NCI-H446 treated with DMSO at 0.1 percent for 48 hours (cell line): ENCODE measurements around the gene INSC.

ENCODE experiments used
- DNase-seq: peaks from one replicate; lab custom pipeline; 2025; lab: John Stamatoyannopoulos, UW

Gene INSC

DNA sequence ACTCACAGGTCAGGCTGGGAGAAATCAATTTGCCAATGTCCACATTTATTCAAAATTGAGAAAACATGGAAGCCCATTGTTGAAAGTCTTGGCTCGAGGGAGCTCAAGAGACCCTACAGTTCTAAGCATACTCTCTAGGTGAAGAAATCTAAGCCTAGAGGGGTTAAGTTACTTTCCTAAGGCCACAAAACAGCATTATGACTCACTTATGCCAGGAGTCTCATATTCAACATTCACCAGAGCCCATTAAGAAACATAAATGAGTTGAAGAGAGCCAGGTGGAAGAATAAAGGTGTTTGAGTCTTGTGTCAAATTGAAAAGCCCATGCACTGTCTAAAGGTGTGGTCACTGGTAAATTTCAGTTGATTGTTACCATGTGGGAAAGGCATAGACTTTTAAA is 108.1 kb downstream of the INSC start:
- no peak for DNase-seq

DNA sequence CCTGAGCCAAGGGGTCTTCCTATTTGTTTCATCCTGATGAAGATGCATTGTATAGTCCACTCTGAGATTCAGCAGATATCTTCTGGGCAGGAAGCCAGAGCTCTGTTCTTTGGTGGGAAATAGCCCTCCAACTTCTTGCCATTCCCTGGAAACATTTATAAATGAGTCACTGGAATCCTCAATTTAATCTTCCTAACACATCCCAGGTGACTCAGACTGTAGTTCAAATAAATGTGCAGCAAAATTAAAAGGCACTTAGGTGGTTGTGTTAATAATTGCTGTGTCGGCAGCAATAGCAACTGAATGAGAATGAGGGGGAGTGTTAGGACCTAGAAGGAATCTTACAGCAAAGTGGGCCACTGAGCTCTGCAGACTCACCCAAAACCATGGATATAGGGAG is 108.6 kb downstream of the INSC start:
- no peak for DNase-seq

DNA sequence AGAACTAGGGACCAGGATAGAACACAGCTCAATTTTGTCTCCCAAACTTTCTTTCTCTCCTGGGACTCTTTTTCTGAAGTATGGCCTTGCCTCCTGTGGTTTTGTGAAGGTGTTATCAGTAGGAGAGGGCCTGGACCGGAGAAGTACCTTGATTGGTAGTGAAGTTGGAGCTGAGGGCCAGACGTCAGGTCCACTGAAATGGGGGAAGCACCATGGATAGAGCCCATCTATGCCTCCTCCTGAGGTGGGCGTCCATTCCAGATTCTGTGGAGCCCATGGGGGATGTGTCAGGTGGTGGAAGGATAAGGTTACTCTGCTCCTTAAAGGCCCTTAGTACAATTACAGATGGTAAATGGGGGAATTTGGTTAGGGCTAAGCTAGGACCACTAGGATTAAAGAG is 109.7 kb downstream of the INSC start:
- DNase-seq: no peak

DNA sequence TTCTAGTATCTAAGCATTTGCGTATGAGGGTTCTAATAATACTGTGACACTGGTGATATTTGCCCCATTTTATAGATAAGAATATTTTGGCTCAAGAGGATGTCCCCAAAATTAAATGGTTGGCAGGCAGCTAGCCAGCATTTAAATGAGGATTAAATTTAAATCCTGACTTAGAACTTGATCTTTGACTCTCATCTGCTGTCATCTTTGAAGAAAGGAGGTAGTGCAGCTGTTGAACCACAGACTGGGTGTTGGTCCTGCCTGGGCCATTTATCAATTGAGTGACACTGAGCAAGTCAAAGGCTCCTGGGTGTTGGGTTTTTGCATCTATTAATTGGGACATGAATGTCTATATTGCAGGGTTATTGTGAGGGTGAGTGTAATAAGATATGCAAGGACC is 112.3 kb downstream of the INSC start:
- no peak for DNase-seq

DNA sequence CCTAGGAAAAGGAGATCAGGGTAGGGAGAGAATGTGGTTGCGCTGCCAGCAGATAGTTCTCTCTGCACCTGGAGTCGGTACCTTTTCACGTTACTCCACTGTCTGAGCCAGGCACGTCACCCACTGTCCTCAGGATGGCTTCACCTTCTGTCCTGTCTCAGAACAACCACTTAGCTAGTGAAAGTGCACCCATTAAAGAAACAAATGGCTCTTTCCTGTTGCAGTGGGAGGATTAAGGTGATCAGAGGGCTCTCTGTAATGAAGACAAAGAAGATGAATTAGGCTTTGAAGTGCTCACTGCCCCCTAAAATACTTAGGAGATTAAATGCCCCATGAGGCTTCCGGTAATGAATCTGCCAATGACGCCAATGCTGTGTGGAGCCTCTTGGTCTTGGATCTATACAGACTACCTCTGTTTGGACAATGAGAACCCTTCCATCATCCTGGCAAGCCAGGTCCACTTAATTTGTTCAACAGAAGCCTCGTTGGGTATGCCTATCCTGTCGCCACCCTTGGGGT is 113.7 kb downstream of the INSC start:
- DNase-seq: no peak

DNA sequence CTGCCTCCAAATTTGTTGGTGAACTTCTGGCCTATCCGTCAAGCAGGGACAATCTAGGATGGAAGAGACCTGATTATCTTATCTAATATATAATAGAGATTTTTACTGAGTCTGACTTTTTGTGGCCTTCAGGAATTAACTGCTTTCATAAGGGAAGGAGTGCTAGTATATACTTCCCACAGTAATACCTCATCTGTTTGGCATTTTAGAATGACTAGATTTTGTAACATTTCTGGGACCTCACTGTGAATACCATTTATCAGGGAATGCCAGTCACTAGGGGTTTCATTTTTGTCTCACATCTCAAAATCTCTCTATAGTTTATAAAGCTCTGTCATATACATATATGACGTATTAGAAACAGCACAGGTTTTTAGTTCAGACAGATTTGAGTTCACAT is 114.3 kb downstream of the INSC start:
- no peak for DNase-seq

DNA sequence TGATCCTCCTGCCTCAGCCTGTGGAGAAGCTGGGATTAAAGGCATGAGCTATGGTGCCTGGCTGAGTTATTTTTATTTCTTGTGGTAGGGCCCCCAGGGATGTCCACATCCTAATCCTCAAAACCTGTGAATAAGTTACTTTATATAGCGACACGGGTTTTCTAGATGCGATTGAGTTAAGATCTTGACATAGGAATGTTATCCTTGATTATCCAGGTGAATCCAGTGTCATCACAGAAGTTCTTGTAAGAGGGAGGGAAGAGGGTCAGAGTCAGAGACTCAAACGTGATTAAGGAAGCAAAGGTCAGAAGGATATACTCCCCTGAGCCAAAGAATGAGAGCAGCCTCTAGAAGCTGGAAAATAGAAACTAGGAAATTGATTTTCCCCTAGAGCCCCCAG is 117.8 kb downstream of the INSC start:
- DNase-seq: no peak

DNA sequence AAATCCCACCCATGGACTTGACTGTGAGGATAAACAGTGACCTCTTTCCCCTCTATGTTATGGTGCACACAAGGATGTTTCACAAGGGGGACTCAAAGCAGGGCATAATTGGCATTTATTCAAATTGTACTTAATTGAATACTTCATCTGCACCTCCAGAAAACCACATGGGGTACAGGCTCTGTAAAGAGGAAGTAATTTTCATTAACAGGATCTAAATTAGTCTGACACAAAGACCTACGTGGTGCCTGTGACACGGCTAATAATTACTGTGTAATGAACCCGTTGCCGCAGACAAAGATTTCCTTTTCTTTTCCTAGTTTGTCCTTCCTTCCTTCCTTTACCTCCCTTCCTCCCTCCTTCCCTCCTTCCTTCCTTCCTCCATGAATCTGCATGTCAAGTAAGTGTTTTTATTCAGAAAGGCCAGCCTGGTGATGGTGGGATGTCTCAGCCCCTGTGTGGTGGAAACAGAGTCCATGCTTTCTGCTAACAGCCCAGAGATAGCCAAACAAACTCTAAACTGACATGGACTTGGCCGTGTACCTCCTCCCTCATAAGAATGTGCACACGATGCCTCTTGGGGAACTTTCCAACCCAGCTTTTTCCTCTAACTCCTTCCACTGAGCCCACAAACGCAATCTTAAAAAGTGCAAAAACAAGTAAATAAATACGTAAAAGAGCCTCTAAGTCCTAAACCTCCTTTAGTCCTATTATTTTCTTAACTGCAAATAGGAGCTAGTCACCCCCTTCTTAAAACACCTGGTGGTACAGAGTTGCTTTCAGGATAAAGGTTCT is 118.8 kb downstream of the INSC start:
- DNase-seq: no peak

DNA sequence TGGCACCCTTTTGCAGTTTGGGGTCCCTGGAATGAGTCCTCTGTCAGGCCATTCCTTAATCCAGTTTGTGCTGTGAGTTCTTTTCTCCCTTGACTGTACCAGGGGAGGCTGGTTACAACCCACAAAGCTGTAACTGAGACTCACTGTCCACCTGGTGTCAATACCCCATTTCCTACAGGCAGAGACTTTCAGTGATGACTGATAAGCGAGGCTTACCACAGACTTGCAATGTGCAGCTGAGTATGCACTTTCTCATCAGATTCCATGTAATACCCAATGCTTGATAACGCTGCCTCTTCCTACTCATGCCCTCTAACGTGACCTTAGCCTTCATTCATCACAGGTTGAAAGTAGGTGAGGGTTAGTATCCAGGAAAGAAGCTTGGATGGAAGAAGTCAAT is 120.1 kb downstream of the INSC start:
- no peak for DNase-seq

DNA sequence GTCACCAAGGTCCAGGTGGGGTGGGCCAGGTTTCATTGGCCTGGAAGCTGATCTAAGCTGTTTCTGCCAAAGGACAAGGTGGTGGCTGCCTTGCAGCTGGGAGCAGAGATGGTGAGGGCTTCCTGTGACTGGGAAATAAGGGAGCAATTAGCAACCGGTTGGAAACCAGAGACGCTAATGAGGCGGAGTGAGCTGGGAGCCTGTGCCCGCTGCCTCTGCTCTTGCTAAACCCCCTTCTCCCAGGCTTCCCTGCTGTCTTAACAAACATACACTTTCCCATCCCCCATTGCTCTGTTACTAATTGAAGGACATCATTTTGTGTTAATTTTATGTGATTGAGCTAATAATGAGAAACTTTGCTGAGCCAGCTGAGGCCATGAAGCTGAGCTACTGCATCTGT is 121.8 kb downstream of the INSC start:
- DNase-seq: no peak

DNA sequence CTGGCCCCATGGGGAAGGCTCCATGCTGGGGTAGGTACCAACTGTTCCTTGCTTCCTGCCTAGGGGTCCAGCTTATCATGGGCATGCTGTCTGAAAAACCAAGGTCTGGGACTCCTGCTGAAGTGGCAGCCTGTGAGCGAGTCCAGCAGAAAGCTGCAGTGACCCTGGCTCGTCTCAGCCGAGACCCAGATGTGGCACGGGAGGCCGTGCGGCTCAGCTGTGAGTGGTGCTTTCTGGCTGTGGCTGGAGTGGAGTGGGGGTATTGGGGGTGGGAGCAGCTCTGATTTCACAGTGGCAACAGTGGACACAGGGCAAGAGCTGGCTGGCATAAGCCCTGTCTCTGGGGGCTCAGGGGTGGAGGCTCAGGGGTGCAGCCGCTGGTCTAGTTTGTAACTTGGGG is 124.1 kb downstream of the INSC start:
- DNase-seq: no peak

DNA sequence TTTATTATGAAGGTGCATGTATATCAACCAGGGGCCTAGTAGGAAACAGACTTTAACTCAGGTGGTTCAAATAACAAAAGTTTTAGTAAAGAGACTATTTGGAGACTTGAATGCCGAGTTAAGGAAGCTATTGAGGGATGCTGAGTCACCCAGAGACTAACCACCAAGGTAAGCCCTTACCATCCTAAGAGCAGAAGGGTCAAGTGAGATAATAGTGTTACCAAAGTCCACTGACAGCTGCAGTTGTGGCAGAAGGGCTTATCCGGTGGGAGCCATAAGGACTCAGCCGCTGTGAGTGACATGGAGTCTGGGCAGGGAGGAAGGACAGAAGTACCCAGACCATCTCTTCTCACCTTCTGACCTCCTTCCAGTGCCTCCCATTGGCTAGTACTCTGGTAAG is 134.0 kb downstream of the INSC start:
- no peak for DNase-seq

DNA sequence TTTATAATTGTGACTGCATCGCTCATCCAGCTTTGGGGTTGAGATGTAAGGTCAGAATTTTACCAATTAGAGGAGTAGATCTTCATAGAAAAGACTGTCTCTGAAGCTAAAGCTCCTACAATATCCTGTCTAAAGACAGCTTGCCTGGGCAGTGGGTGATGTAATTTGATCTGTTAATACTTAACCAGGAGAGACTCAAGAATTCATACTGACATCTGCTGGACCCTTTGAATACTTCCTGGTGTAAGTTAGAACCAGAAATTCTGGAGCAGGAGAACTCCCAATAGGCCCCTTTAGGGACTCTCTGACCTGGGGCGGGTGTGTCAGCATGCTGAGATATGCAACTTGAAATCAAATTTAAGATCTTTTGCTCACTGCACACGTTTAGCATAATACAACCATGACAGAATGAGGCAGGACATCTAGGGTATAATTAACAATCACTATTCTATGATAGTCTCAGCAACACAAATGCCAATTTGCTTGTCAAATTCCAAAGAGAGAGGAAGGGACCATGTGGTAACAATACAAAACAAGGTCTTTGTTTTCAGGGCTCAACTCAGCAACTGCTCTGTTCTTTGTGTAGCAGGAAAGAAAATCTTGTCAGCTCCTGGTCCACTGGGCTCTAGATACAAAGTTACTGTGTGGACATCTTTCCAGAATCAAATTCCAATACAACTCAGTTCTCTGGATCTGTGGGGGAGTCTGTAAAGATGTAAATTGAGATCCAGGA is 143.9 kb downstream of the INSC start:
- peak; percentile 47 for DNase-seq

DNA sequence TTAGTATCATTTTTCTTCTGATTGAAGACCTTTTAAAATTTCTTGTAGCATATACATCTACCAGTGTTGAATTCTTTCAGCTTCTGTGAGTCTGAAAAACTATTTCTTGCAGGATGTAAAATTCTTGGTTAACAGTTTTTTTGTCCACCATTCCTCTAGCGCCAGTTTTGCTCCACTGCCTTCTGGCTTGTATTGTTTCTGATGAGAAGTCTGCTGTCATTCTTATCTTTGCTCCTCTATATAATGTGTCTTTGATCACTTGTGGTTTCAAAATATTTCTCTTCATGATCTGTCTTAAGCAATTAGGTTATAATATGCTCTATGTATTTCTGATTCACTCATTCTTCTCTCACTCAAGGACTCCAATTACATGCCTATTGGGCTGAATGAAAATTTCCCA is 152.3 kb downstream of the INSC start:
- DNase-seq: no peak

DNA sequence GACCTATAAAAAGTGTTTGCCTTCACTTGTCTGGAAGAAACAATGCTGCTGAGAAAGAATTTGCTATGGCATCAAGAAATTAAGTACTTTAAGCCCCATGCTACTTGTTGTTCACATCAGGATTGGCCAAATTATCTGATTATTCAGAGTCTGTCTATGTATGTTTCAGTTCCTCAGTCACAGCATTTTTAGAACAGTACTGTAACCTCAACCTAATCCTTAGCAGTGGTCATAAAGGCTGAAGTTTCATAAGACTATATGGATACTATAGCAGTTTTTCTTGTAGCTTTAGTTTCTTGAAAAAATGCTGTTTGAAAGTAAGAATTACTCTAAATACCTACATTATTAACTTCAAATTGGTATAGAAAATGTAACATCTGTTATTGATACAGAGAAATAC is 153.9 kb downstream of the INSC start:
- no peak for DNase-seq

DNA sequence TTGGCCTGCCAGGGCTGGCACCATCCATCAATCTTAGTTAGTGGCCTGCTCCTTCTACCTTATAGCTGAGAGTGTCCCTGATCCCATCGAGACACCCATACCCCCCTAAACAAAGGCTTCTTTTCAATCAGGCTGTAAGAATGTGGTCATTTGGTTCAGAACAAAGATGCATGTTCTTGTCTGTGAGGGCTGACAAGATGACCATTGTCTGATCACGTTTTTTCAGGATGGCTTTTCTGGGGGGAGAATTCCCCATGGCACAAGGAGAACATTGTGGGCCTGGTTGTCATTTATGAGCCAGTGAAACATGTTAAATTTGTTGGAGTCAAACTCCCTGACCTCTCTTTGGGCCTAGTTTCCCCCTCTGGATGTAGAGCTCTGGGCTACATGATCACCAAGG is 160.4 kb downstream of the INSC start:
- no peak for DNase-seq

DNA sequence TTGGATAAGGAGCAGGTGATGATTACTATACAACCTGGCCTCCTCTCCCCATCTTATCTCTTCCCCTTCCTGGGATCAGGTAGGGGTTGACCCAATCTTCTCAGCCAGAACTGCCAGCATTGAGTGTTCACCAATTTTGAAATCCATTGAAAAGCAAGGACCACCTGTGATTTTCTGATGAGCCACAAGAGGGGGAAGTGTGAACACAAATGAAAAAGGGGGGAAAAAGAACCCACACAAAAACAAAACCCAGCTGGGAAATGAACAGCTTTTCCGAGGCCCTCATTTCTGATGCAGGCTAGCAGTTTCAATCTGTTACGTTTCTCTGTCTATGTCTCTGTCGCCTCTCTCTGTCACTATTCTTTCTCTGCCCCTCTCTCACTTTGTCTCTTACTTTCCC is 161.9 kb downstream of the INSC start:
- no peak for DNase-seq

DNA sequence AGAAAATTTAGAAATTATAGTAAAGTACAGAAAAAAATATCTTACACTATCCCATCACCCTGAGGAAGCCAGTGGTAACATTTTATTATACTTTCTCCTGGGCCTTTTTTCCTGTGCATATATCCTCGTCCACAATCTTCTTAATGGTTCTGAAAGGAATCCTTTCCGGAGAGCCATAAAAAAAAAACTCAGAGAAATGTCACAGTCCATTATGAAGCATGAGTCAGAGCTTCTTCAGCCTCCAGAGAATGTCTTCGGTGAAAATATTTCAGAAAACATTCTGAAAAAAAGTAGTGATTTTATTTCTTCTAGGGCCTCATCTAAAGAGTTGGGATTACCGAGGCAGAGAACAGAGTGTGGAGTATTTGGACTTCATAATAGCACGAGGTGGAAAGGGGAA is 163.4 kb downstream of the INSC start:
- no peak for DNase-seq

DNA sequence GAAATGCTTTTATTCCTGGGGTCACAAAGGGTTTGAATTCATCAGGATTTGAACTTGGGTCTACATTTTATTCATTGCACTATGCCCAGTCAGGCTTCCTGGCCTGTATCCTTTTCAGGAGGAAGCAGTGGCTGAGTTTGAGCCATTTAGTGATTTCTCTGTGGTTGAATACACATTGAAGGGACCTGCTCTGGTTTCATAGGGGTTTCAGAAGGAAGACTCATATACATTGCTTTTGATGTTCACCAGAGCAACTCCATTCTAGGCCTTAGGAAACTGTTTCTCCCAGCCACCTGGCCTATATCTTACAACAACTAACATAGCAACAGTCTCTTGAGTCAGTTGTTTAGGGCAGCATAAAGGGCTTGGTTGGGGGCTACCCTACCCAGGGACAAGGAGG is 165.7 kb downstream of the INSC start:
- no peak for DNase-seq

DNA sequence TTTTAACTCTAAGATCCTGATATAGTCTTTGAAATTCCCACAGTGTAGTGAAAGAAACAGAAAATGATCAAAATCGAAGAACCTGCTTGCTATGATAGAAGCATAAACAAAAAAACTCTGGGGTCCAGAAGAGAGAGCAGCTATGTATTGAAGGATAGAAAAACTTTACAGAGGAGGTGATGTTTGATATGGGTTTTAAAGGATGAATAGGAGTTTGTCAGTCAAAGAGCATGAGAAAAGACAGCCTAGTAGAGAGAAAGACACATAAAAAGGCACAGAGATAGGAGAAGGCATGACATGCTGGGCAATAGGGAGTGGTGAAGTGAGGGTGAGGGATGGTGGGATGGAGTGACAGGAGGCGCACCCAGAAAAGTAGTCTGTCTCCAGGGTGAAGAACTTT is 168.0 kb downstream of the INSC start:
- DNase-seq: no peak

DNA sequence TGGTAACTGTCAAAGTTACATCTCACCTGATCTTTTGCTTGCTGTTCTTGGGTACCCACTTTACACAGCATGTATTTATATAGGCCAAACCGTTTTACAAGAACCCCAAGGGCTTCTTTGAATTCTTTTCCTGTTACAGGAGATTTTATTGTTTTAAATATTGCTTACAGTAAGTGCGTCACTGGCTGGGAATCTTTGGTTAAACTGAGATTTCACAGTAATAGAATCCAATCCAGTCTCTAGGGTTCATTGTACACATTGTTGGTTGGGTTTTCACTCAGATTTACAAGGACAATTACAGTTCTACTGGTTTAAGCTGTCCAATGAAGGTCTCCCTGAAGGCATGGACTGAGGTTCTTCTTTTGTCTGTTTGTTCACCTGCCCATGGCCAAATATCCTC is 171.7 kb downstream of the INSC start:
- no peak for DNase-seq

DNA sequence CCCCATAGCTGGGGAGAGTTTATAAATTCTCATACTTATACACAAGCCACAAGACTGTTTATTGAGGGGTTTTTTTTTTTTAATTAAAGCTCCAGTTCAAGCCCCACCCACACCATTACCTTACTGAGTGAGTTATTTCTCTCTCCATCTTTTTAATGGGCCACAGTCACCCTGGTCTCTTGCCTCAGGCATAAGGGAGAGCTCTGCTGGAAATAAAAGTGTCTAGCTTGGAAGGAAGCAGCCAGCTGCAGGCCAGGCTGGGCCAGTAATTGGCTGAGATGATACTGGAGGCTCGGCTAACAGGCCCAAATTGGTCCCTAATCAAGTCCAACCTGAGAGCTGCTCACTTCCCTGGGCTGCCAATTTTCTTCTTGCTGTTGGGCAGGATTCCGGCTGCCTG is 174.1 kb downstream of the INSC start:
- peak; percentile 19 for DNase-seq

DNA sequence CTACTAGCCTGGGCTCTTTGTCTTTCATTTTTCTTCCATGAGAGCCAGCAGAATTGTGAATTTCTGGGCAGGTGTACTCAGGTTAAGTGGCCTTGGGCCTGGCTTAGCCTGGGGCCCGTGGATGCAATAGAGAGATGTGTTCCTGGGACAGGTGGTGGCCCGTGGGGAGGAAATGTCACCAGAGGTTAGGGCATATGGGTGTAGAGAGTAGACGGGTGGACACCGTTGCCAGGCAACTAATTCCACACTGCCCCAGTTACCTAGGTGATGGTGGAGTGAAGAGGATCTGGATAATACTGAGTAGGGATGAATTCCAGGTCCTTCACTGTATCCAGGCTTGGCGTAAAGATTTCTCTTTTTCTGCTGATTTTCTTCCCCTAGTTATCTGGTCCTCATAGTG is 175.0 kb downstream of the INSC start:
- DNase-seq: peak; percentile 8

DNA sequence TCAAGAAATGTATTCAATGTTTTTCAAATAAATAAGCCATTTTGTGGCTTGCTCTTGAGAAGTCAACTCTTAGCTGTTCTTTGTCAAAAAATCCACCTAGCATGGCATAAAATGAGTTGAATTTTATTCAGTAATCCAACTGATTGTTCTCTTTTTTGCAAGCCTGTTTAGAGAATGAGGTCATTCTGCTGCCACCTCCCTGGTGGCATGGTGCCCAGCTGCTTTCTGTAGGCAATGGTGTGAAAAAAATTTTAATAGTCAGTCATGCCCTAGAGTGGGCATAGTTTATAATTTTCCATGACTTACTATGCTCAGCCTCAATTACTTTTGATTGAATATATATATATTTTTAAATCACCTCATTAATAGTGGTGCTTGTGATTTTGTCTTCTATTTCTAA is 177.2 kb downstream of the INSC start:
- DNase-seq: peak; percentile 21
